ENCODE data around the gene SCAMP2.

GRCh38 chr15:74838746-74839525, 34.2 kb downstream of the SCAMP2 start:
- TF ChIP-seq BHLHE40 (IDR thresholded peaks at IDR 0.05; ENCODE audit: borderline replicate concordance) (no peak), TARDBP (IDR thresholded peaks at IDR 0.05) (no peak), PKNOX1 (IDR thresholded peaks at IDR 0.05) (no peak), SUZ12 (IDR thresholded peaks at IDR 0.05) (no peak), SP1 (IDR thresholded peaks at IDR 0.05) (no peak), ELF4 (IDR thresholded peaks at IDR 0.05) (no peak), FOXK2 (IDR thresholded peaks at IDR 0.05) (no peak), FOXM1 (IDR thresholded peaks at IDR 0.05; ENCODE audit: borderline replicate concordance) (no peak), HDGF (IDR thresholded peaks at IDR 0.05; ENCODE audit: borderline replicate concordance) (no peak), CTBP1 (IDR thresholded peaks at IDR 0.05; ENCODE audit: borderline replicate concordance) (no peak), ARNT (IDR thresholded peaks at IDR 0.05) (no peak)

Data from HEK293T (cell line).